ENCODE measurements around the gene LRIG1. TPM values are rescaled to one million over a fixed set of nuclear protein-coding genes. Genes with fewer than 3 reads are reported as not detected.

Gene LRIG1
- total RNA-seq, 6 donors from 2014 or later: 45.2 to 119 (median 81.9) TPM

DNA sequence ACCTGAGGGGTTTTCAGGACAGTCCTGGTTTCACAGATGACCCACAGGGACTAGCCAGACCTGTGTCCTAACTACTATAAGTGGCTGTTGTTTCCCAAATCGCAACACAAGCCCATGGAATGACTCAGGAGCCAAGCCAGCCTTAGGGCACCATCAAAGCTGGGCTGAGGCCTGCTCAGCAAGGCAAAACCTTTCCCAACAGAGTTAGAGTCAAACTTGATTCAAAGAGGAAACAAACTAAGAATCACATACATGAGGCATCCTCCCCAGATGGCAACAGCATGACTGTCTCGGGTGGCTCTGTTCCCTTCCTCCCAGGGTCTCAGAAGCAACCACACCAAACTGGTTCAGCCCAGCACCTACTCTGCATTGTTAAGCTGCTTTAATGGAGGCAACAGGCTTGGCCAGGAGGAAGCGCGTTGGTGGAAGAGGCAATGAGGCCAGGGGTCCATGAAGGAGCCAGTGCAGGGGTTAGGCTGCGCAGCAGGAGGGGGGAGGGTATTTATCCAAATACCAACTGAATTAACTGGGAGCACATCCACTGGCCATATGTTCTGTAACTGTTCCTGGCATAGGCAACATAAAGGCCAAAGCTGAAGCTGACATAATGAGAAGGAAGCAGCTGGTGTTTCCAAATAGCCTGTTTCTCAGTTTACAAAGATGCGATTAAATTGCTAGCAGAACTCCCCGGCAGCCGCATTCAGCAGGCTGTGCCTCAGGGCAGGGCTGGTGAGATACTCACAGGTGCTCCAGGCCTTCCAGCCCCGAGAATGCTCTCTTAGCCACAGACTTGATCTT is 102.4 kb downstream of the LRIG1 start:
- ATAC-seq (ENCODE audit: low FRiP score in 2 of 2) (no peak), DNase-seq (no peak)
- 84 to 90% methylated on average over 8 to 9 of the region's 9 CpGs for WGBS, 2 donors
- Histone ChIP-seq H3K4me3 (no peak overlapping the region), H3K9me3 (no peaks in the 10 kb centered on the region), H3K27ac (no peak overlapping the region), H3K4me1 (peaks cover 0 to 7% (median 3%) of the 10 kb centered on the region in 4 donors), H3K36me3 (peaks cover 8 to 73% (median 32%) of the 10 kb centered on the region in 4 donors), H3K27me3 (no peaks in the 10 kb centered on the region)
- TF ChIP-seq, protein P1, sequence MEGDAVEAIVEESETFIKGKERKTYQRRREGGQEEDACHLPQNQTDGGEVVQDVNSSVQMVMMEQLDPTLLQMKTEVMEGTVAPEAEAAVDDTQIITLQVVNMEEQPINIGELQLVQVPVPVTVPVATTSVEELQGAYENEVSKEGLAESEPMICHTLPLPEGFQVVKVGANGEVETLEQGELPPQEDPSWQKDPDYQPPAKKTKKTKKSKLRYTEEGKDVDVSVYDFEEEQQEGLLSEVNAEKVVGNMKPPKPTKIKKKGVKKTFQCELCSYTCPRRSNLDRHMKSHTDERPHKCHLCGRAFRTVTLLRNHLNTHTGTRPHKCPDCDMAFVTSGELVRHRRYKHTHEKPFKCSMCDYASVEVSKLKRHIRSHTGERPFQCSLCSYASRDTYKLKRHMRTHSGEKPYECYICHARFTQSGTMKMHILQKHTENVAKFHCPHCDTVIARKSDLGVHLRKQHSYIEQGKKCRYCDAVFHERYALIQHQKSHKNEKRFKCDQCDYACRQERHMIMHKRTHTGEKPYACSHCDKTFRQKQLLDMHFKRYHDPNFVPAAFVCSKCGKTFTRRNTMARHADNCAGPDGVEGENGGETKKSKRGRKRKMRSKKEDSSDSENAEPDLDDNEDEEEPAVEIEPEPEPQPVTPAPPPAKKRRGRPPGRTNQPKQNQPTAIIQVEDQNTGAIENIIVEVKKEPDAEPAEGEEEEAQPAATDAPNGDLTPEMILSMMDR (IDR thresholded peaks at IDR 0.05): no peak
- no peak for TF ChIP-seq POLR2AphosphoS5 (IDR thresholded peaks at IDR 0.05)
- TF ChIP-seq EP300 (IDR thresholded peaks at IDR 0.05): no peak
- TF ChIP-seq POLR2A (IDR thresholded peaks at IDR 0.05): no peak

DNA sequence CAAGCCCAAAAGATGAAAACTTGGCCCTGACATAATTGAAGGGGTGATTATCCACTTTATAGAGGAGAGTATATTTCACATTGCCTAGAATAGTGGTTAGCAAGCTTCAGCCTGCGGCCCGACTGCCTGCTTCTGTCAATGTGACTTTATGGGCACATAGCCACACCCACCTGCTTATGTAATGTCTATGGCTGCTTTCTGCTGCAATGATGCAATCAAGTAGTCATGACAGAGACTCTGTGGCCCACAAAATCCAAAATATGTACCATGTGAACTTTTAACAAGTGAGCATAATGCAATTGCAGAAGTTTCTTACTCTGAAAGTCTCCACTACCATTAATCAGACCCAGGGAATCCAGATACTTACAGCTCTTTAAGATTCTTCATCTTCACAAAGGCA is 103.1 kb downstream of the LRIG1 start:
- H3K4me1 ChIP-seq: peaks cover 0 to 5% (median 3%) of the 10 kb centered on the region in 4 donors

DNA sequence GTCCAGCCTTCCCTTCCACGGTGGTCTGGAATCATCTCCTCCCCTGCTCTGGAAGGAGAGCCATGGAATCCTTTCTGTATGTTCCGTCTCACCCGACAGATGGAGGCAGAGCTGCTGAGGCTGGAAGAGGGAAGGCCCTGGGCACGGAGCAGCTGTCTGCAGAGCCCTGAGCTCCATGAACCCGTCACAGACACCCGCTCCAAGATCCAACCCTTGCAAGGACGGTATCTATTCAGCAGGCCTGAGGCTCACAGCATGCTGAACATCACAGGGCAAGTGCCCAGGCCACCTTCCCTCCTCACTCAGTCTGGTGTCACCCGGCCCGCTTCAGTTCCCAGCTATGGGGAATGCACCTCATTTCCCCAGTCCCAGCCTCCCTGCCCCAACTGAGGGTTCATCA is 103.9 kb downstream of the LRIG1 start:
- Histone ChIP-seq H3K4me3 (no peak overlapping the region), H3K36me3 (peaks cover 8 to 75% (median 35%) of the 10 kb centered on the region in 4 donors), H3K4me1 (peaks cover 0 to 5% (median 3%) of the 10 kb centered on the region in 4 donors), H3K27ac (no peak overlapping the region), H3K9me3 (no peaks in the 10 kb centered on the region), H3K27me3 (no peaks in the 10 kb centered on the region)
- TF ChIP-seq EP300 (IDR thresholded peaks at IDR 0.05): no peak
- TF ChIP-seq, protein P1 (IDR thresholded peaks at IDR 0.05): no peak
- no peak for TF ChIP-seq POLR2A (IDR thresholded peaks at IDR 0.05)
- TF ChIP-seq POLR2AphosphoS5 (IDR thresholded peaks at IDR 0.05): no peak
- 96 to 98% methylated on average over 9 of the region's 9 CpGs for WGBS, 2 donors
- ATAC-seq (ENCODE audit: low FRiP score in 2 of 2) (no peak), DNase-seq (no peak)

More for the DNA sequence above, 103.1 kb downstream of the LRIG1 start:
- ATAC-seq (ENCODE audit: low FRiP score in 2 of 2): peak in 1 of 2 donors; percentile 56
- Histone ChIP-seq H3K36me3 (peaks cover 8 to 73% (median 35%) of the 10 kb centered on the region in 4 donors), H3K9me3 (no peaks in the 10 kb centered on the region), H3K27me3 (no peaks in the 10 kb centered on the region), H3K4me3 (no peak overlapping the region), H3K27ac (no peak overlapping the region)
- TF ChIP-seq POLR2A (IDR thresholded peaks at IDR 0.05): no peak
- no peak for TF ChIP-seq EP300 (IDR thresholded peaks at IDR 0.05)
- TF ChIP-seq, protein P1 (IDR thresholded peaks at IDR 0.05): no peak
- no peak for TF ChIP-seq POLR2AphosphoS5 (IDR thresholded peaks at IDR 0.05)
- peak in 1 of 2 donors; percentile 41 for DNase-seq
- WGBS, 2 donors: 60 to 80% methylated on average over 1 to 2 of the region's 2 CpGs

DNA sequence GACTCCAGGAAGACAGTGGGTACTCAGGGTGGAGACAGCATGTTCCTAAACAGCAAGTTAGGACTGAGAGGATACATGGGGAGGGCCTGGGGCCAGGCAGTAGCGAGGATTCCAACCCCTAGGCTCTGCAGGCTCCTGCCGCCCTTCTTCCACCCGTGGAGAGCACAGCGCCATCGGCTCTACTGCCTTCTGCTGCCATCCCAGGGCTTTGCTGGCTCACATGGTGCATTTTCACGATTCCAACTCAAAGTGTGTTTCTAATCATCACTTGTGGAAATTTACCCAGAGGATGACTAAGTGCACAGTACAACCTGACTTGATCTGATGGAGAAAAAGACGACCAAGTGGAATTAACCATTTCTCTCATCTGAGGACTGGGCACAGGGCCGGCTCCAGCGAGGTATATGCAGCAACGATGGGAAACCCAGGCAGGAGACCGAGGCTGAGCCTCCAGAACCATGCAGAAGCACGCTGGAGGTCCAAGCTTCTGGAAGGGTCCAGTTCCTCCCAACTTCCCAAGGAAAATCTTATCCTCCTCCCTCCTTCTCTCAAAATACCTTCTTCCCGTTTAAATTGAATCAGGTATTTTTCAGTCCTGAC is 104.6 kb downstream of the LRIG1 start:
- H3K27ac ChIP-seq: no peak overlapping the region
- ATAC-seq (ENCODE audit: low FRiP score in 2 of 2) (no peak), DNase-seq (no peak)
- H3K4me3 ChIP-seq: no peak overlapping the region
- TF ChIP-seq EP300 (IDR thresholded peaks at IDR 0.05): no peak
- no peaks in the 10 kb centered on the region for H3K9me3 ChIP-seq
- H3K4me1 ChIP-seq: peaks cover 0 to 5% (median 3%) of the 10 kb centered on the region in 4 donors
- WGBS, 2 donors: 95 to 98% methylated on average over 13 of the region's 13 CpGs
- no peaks in the 10 kb centered on the region for H3K27me3 ChIP-seq
- peaks cover 8 to 73% (median 33%) of the 10 kb centered on the region in 4 donors for H3K36me3 ChIP-seq

DNA sequence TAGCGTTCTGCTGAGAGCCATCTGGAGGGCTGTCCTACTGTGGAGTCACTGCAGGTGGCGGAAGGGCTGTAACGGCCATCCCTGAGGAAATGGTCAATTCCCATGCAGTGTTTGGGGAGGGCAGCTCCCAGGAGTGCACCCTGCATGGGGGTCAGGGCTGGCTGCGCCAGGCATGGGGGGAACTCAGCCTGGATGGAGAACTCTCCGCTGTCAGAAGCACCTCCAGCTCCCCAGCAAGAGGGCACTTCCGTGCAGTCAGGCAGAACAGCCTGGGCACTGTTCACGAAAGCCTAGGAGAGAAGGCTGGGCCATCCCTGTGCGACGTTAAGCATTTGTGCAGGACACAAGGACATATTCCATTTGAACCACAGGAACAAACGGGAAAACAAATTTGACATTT is 105.2 kb downstream of the LRIG1 start:
- H3K4me3 ChIP-seq: no peak overlapping the region
- peaks cover 8 to 75% (median 33%) of the 10 kb centered on the region in 4 donors for H3K36me3 ChIP-seq
- no peak for ATAC-seq (ENCODE audit: low FRiP score in 2 of 2)
- H3K27me3 ChIP-seq: no peaks in the 10 kb centered on the region
- H3K9me3 ChIP-seq: no peaks in the 10 kb centered on the region
- no peak overlapping the region for H3K27ac ChIP-seq
- DNase-seq: no peak
- WGBS, 2 donors: 83 to 94% methylated on average over 6 to 10 of the region's 10 CpGs
- TF ChIP-seq, protein P1 (IDR thresholded peaks at IDR 0.05): no peak
- TF ChIP-seq EP300 (IDR thresholded peaks at IDR 0.05): no peak
- TF ChIP-seq POLR2AphosphoS5 (IDR thresholded peaks at IDR 0.05): no peak
- H3K4me1 ChIP-seq: peaks cover 0 to 5% (median 3%) of the 10 kb centered on the region in 4 donors

Data from upper lobe of left lung (tissue), 6 donors.